Neuronal stem cell (in vitro differentiated cells): ENCODE data around the gene MET.
A peak's percentile ranks its signal among the peaks of the same experiment; 100 is the strongest.

ENCODE experiments used
- DNase-seq: peaks from one replicate; pipeline ENCODE4 v3.0.0-alpha.2; 2013; ENCODE audit warnings: low spot score
- H2AFZ ChIP-seq: one replicate; pipeline ENCODE4 v1.6.1; 2013; ENCODE audit warnings: mild to moderate bottlenecking, low read length, inconsistent platforms
- H2AK5ac ChIP-seq: 2 replicates; pipeline ENCODE4 v1.6.1; 2013; ENCODE audit warnings: low read depth, mild to moderate bottlenecking, inconsistent platforms, low read length, moderate library complexity, mixed read lengths
- H2BK120ac ChIP-seq: 2 replicates; pipeline ENCODE4 v1.6.1; 2013; ENCODE audit warnings: low read depth, mild to moderate bottlenecking, inconsistent platforms, low read length, moderate library complexity, mixed read lengths
- H2BK12ac ChIP-seq: one replicate; pipeline ENCODE4 v1.6.1; 2013; ENCODE audit warnings: low read length, inconsistent platforms
- H2BK15ac ChIP-seq: 2 replicates; pipeline ENCODE4 v1.6.1; 2013; ENCODE audit warnings: mild to moderate bottlenecking, low read length, inconsistent platforms, mixed read lengths
- H2BK5ac ChIP-seq: one replicate; pipeline ENCODE4 v1.6.1; 2013; ENCODE audit warnings: inconsistent platforms, mild to moderate bottlenecking, low read length, moderate library complexity
- H3K14ac ChIP-seq: one replicate; pipeline ENCODE4 v1.6.1; 2013; ENCODE audit warnings: low read length, inconsistent platforms
- H3K18ac ChIP-seq: 2 replicates; pipeline ENCODE4 v1.6.1; 2013; ENCODE audit warnings: low read length, inconsistent platforms
- H3K23ac ChIP-seq: 2 replicates; pipeline ENCODE4 v1.6.1; 2013; ENCODE audit warnings: low read depth, mild to moderate bottlenecking, mixed read lengths, low read length, inconsistent platforms; ENCODE audit not compliant: poor library complexity
- H3K27ac ChIP-seq: replicated peaks from 3 replicates; pipeline ENCODE4 v1.5.1; 2013; ENCODE audit warnings: low read length, inconsistent platforms
- H3K27me3 ChIP-seq, 3 experiments: 2 replicates each; pipeline ENCODE4 v1.6.1; 2013; ENCODE audit warnings: low read length in 3 of 3, mild to moderate bottlenecking in 2 of 3, inconsistent platforms in 1 of 3, low read depth in 1 of 3, mixed read lengths in 1 of 3, moderate library complexity in 1 of 3; ENCODE audit not compliant: control insufficient read depth in 3 of 3, insufficient read depth in 3 of 3
- H3K36me3 ChIP-seq, 2 donors: replicated peaks in 1 of 2; 2 replicates each; pipeline ENCODE4 v1.6.1; 2013; ENCODE audit warnings: low read length in 2 of 2; ENCODE audit not compliant: control insufficient read depth in 2 of 2, insufficient read depth in 2 of 2
- H3K4ac ChIP-seq: 2 replicates; pipeline ENCODE4 v1.6.1; 2013; ENCODE audit warnings: inconsistent platforms, mild to moderate bottlenecking, low read length, moderate library complexity
- H3K4me1 ChIP-seq, 2 donors: 1 replicate in 1 of 2; 2 replicates in 1 of 2; pipeline ENCODE4 v1.6.1; 2013; ENCODE audit warnings: low read length in 2 of 2, low read depth in 1 of 2; ENCODE audit not compliant: control insufficient read depth in 2 of 2, insufficient read depth in 1 of 2
- H3K4me2 ChIP-seq: one replicate; pipeline ENCODE4 v1.6.1; 2013; ENCODE audit warnings: mild to moderate bottlenecking, low read length, inconsistent platforms; ENCODE audit not compliant: insufficient read depth, poor library complexity, severe bottlenecking
- H3K4me3 ChIP-seq, 2 donors: 2 replicates each; pipeline ENCODE4 v1.5.1; 2013; ENCODE audit warnings: low read length in 2 of 2, mild to moderate bottlenecking in 2 of 2, inconsistent platforms in 1 of 2, moderate library complexity in 1 of 2
- H3K79me1 ChIP-seq: one replicate; pipeline ENCODE4 v1.6.1; 2013; ENCODE audit warnings: low read depth, mild to moderate bottlenecking, inconsistent platforms, low read length, moderate library complexity
- H3K9ac ChIP-seq: one replicate; pipeline ENCODE4 v1.6.1; 2013; ENCODE audit warnings: mild to moderate bottlenecking, low read depth, low read length, inconsistent platforms; ENCODE audit not compliant: poor library complexity
- H3K9me3 ChIP-seq, 2 donors: replicated peaks in 1 of 2; 2 replicates each; pipeline versions ENCODE3 to v1.6.1; 2013; ENCODE audit warnings: low read length in 2 of 2, mild to moderate bottlenecking in 2 of 2, inconsistent platforms in 1 of 2, low read depth in 1 of 2, mixed read lengths in 1 of 2, moderate library complexity in 1 of 2; ENCODE audit not compliant: control insufficient read depth in 2 of 2, insufficient read depth in 1 of 2
- H4K8ac ChIP-seq: one replicate; pipeline ENCODE4 v1.6.1; 2013; ENCODE audit warnings: low read depth, mild to moderate bottlenecking, inconsistent platforms, low read length, moderate library complexity
- H4K91ac ChIP-seq: one replicate; pipeline ENCODE4 v1.6.1; 2013; ENCODE audit warnings: low read length, low read depth, mild to moderate bottlenecking, inconsistent platforms; ENCODE audit not compliant: poor library complexity
- WGBS, 2 donors: extraction: QIAGEN DNeasy Blood & Tissue Kit; methylation state at CpG; one replicate each; pipeline ENCODE4 v1.1.7; 2013; ENCODE audit warnings: missing lambda C conversion rate in 2 of 2, mixed read lengths in 1 of 2; ENCODE audit not compliant: insufficient read length in 2 of 2, insufficient replicate concordance in 1 of 2; ENCODE audit errors: extremely low coverage in 2 of 2; 5-methylcytosine and 5-hydroxymethylcytosine counted together

The MET gene

DNA sequence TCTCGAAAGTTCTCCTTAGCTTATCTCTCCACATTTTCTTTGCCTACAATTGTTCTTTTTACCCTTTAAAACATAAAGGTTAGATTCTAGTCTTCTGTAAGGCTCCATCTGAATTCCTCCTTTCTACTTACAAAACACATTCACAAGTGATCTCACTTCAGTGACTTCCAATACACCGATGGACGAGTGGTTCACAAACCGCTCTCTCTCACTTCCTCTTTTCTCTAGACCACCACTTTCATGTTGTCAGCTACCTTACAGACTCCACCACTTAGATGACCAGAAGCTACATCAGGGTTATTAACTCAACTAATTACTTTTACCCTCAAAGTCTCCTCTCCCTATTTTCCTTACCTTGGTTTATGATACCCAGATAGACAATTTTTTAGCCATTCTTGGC, 11.8 kb downstream of the MET start:
- no peak overlapping the region for H2BK15ac ChIP-seq
- H3K4me2 ChIP-seq = no peak overlapping the region
- H2BK5ac ChIP-seq = no peak overlapping the region
- H4K8ac ChIP-seq = no peak overlapping the region
- no peaks in the 10 kb centered on the region for H3K9me3 ChIP-seq
- no peak overlapping the region for H3K14ac ChIP-seq
- H3K27me3 ChIP-seq = peaks cover 0 to 22% (median 0%) of the 10 kb centered on the region in 3 experiments
- no peak overlapping the region for H2BK12ac ChIP-seq
- DNase-seq = no peak
- H3K23ac ChIP-seq = no peak overlapping the region
- no peak overlapping the region for H3K27ac ChIP-seq
- no peak overlapping the region for H2BK120ac ChIP-seq
- H3K18ac ChIP-seq = no peak overlapping the region
- H3K4ac ChIP-seq = no peak overlapping the region
- H3K4me3 ChIP-seq = no peak overlapping the region
- H3K9ac ChIP-seq = no peak overlapping the region
- no peaks in the 10 kb centered on the region for H3K79me1 ChIP-seq
- no peak overlapping the region for H4K91ac ChIP-seq
- no peak overlapping the region for H2AFZ ChIP-seq
- H3K4me1 ChIP-seq = peaks cover 4 to 12% of the 10 kb centered on the region in 2 donors
- WGBS, 2 donors = no CpG with 5 or more reads among the region's 4 CpGs
- no peaks in the 10 kb centered on the region for H3K36me3 ChIP-seq
- no peak overlapping the region for H2AK5ac ChIP-seq

DNA sequence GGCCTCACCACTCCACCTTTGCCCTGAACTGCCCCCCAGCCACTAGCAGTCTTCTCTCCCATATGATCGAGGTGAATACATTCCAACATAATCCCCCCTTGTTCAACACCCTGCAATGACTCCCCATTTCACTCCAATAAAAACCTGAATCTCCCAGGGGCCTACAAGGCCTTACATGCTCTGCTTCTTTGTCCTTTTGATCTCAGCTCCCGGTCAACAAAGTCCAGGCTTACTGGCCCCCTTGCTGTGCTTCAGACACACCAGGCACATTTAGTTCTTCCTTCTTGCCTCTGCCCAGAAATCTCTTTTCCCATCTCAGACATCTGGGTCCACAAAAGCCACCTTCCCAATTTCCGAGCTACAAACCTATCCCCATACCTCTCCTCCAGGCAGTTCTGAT, 14.0 kb downstream of the MET start:
- Histone ChIP-seq H2BK12ac (no peak overlapping the region), H3K79me1 (no peaks in the 10 kb centered on the region), H3K23ac (no peak overlapping the region), H3K4me3 (no peak overlapping the region), H3K27me3 (peaks cover 0 to 13% (median 0%) of the 10 kb centered on the region in 3 experiments), H2BK120ac (no peak overlapping the region), H4K8ac (no peak overlapping the region), H3K9me3 (no peaks in the 10 kb centered on the region), H4K91ac (no peak overlapping the region), H3K4me2 (no peak overlapping the region), H2BK15ac (no peak overlapping the region), H3K9ac (no peak overlapping the region), H2BK5ac (no peak overlapping the region), H3K27ac (no peak overlapping the region), H2AK5ac (no peak overlapping the region), H3K18ac (peak overlapping the region; percentile 68), H3K36me3 (no peaks in the 10 kb centered on the region), H3K4me1 (peaks cover 4 to 12% of the 10 kb centered on the region in 2 donors), H3K4ac (no peak overlapping the region), H3K14ac (no peak overlapping the region), H2AFZ (no peak overlapping the region)
- DNase-seq = no peak
- no CpG with 5 or more reads among the region's 3 CpGs for WGBS, 2 donors

GRCh38 chr7:116686812-116687419, 14.9 kb downstream of the MET start:
- H3K27me3 ChIP-seq = peaks cover 0 to 13% (median 0%) of the 10 kb centered on the region in 3 experiments
- no peak for DNase-seq
- H2BK12ac ChIP-seq = no peak overlapping the region
- H3K4ac ChIP-seq = no peak overlapping the region
- no peak overlapping the region for H3K18ac ChIP-seq
- no peak overlapping the region for H3K14ac ChIP-seq
- H3K27ac ChIP-seq = no peak overlapping the region
- no peak overlapping the region for H3K9ac ChIP-seq
- H4K91ac ChIP-seq = no peak overlapping the region
- H2BK5ac ChIP-seq = no peak overlapping the region
- peaks cover 4 to 12% of the 10 kb centered on the region in 2 donors for H3K4me1 ChIP-seq
- no peak overlapping the region for H2BK15ac ChIP-seq
- WGBS, 2 donors = no CpG with 5 or more reads among the region's 7 CpGs
- no peak overlapping the region for H2AFZ ChIP-seq
- no peak overlapping the region for H4K8ac ChIP-seq
- H3K4me2 ChIP-seq = no peak overlapping the region
- no peak overlapping the region for H3K23ac ChIP-seq
- H3K79me1 ChIP-seq = no peaks in the 10 kb centered on the region
- no peak overlapping the region for H2AK5ac ChIP-seq
- H3K9me3 ChIP-seq = no peaks in the 10 kb centered on the region
- no peaks in the 10 kb centered on the region for H3K36me3 ChIP-seq
- no peak overlapping the region for H2BK120ac ChIP-seq
- no peak overlapping the region for H3K4me3 ChIP-seq

DNA sequence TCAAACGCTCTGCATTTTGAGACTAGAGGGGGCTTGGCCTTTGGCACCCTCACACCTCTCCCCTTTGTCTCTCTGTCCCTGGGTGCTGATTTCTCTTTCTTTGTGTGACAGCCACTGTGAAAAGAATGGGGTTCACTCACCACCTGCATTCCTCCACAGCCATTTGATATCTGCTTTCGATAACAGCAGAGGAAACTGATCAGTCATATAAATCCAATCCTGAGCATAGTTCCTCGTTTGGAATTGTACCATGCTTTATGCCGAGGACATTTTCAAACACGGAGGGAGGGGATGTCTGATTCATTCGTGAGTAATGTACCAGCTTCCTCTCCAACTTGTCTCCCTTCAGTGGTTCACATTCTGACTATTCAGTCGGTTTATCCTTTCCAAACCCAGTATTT, 15.8 kb downstream of the MET start:
- no peak overlapping the region for H3K18ac ChIP-seq
- H3K4me2 ChIP-seq = no peak overlapping the region
- no peak overlapping the region for H3K4ac ChIP-seq
- whole genome bisulfite sequencing, 2 donors = no CpG with 5 or more reads among the region's 7 CpGs
- no peaks in the 10 kb centered on the region for H3K36me3 ChIP-seq
- no peak overlapping the region for H3K23ac ChIP-seq
- no peak overlapping the region for H2AK5ac ChIP-seq
- peak overlapping the region; percentile 20 for H2AFZ ChIP-seq
- H3K27ac ChIP-seq = no peak overlapping the region
- no peak overlapping the region for H4K8ac ChIP-seq
- H2BK12ac ChIP-seq = no peak overlapping the region
- H2BK15ac ChIP-seq = no peak overlapping the region
- H2BK120ac ChIP-seq = no peak overlapping the region
- H3K9ac ChIP-seq = no peak overlapping the region
- H2BK5ac ChIP-seq = no peak overlapping the region
- no peaks in the 10 kb centered on the region for H3K79me1 ChIP-seq
- no peak overlapping the region for H3K14ac ChIP-seq
- DNase-seq = peak; percentile 15
- no peak overlapping the region for H3K4me3 ChIP-seq
- peaks cover 4 to 12% of the 10 kb centered on the region in 2 donors for H3K4me1 ChIP-seq
- H4K91ac ChIP-seq = no peak overlapping the region
- no peaks in the 10 kb centered on the region for H3K9me3 ChIP-seq
- H3K27me3 ChIP-seq = peaks cover 0 to 13% (median 0%) of the 10 kb centered on the region in 3 experiments
